Suppressor macrophage (primary cell): ENCODE data around the gene COL5A1.

ENCODE experiments used
- DNase-seq, 4 experiments: peaks; one replicate each; pipeline ENCODE4 v3.0.0-alpha.2; 2020 to 2022

COL5A1 gene

DNA sequence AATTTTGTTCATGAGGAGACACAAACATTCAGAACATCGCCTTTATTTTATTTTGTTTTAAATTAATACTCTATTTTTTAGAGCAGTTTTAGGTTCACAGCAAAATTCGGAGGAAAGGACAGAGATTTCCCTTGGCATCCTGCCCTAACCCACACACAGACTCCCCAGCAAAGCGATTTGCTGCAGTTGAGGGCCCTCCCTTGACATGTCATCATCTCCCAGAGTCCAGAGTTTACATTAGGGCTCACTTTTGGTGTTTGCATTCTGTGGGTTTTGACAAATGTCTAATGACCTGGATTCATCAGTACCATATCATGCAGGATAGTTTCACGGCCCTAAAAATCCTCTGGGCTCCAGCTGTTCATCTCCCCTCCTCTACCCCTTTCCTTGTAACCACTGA is 33.6 kb upstream of the COL5A1 start:
- DNase-seq = no peak

DNA sequence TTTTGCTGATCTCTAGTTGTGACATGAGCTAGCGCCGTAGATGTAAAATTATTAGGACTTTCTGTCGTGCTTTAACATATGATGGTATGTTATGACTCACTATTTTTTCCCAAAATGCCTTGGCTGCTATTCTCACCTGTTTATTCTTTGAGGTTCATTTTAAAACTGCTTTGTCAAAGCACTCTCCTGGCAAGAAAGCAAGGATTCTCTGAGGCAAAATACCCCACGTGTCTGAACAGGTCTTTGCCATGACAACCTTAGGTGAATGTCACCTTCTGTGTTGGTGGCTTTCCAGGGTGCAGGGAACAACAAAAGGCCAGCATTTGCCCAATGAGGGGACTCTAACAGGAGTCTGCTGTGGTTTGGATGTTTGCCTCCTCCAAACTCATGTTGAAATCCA is 30.6 kb upstream of the COL5A1 start:
- no peak for DNase-seq

DNA sequence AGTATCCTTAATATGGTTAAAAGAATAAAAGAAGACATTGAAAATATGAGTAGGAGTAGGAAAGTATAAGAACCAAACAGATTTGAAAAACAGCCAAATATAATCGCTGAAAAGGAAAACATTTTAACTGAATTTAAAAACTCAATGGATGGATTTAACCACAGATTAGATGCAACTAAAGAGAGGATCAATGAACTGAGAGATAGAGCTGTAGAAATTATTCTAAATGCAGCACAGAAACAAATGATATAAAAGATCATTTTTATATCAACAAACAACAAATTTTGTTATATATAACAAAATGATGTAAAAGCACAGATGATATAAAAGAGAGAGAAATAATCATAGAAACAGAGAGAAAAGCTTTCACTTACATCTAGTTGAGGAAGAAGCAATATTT is 29.3 kb upstream of the COL5A1 start:
- no peak for DNase-seq

DNA sequence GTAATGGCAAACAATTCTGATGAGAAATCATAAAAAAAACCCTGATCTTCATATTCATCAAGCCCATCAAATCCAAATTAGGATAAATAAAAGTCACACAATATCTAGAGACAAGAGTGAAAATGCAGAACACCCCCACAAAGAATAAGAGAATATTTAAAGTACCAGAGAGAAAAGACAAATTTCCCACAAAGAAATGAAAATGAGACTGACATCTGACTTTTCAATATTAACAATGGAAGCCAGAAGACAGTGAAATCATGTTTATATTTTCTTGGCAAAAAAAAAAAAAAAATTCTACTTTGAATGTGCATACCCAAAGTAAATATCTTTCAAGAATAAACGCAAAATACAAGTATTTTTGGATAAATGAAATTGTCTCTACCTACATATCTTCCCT is 28.9 kb upstream of the COL5A1 start:
- DNase-seq = no peak

DNA sequence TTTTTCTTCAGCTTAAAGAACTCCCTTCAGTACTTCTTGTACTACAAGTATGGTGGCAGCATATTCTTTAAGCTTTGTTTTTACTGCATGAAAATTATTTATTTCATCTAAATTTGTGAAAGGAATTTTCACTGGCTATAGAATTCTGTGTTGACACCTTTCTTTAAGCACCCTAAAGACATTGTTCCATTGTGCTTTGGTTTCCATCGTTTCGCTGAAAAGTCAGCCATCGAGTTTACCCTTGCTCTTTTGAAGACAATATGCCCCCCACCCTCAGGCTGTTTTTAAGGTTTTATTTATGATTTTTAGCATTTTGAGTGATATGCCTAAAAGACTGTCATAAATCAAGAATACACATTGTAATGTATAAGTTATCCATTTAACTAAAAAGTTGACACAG is 27.3 kb upstream of the COL5A1 start:
- no peak for DNase-seq

DNA sequence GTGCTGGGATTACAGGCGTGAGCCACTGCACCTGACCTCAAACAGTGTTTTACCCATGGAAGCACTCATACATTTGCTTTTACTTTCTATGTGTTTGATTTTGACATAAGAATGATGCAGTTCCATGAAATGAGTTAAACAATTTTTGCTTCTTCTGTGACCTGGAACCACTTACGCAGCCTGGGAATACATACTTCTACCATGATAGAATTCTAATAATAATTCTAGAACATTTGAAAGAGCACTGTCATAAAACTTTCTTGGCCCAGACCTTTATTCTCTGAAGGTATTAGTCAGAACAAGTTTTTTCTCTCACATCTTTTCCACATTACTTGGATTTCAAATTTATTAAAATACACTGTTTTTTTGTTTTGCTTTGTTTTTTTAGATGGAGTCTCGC is 25.3 kb upstream of the COL5A1 start:
- no peak for DNase-seq

DNA sequence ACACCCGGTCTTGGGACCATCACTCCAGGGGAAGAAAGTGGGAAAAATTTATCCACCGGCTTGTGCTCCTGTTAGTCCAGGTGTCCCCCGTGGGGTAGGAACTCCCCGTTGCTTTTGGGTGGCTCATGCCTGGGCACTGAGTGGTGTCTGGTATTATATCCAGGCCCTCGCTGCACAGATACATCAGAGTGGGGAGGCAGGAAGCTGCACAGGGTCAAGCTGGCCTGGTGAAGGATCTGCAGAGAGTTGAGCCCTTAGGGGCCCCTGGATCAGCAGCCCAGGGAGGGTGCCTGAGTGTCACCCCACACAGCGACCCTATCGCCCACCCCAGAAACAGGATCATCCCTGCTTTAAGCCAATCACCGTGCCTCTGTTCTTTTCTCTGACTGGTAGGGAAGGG is 24.4 kb upstream of the COL5A1 start:
- DNase-seq = no peak

DNA sequence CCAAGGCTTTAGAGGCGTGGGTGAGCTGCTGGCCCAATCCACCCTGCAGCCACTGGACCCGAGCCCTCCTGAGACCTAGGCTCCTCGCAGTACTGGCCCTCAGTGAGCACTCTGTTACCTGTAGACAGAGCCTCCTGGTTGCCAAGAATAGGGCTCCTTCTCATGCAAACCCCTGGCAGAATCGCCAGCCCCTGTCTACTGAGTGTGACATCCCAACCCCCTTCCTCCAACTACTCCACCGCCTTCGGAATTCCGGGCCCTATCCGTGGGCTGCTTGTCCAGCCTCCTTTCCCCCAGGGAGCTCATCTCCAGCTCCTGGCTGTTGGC is 23.8 kb upstream of the COL5A1 start:
- no peak for DNase-seq

DNA sequence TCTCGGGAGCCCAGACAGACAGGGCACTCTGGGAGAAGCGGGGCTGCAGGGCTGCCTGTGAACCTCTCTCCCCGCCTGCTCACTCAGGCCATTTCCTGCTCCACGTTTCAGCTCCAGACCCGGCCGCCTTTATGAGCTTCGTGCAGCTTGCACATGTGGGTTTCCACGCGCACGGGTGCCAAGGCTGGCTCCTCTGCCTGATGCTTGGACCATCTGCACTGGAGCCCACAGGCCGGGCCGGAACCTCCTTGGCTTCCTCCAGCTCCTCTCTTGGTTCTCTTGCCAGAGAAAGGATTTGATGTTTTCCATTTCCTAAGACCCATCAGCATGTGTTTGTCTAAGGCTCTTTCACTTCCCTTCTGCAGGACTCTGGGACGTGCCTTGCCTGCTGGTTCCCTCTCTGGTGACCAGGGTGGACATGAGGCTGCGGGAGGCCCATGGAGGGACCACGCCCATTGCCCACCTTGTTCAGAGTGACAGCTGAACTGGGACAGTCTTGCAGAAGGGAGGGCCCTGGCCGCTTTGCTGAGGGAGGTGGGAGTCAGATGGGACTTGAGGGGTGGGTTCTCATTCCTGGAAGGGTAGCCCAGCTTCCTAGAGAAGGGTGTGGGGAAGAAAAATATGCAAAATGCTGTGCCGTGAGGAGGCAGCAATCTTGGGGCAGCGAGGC is 23.3 kb upstream of the COL5A1 start:
- DNase-seq = peak in 1 of 4 experiments; percentile 36

DNA sequence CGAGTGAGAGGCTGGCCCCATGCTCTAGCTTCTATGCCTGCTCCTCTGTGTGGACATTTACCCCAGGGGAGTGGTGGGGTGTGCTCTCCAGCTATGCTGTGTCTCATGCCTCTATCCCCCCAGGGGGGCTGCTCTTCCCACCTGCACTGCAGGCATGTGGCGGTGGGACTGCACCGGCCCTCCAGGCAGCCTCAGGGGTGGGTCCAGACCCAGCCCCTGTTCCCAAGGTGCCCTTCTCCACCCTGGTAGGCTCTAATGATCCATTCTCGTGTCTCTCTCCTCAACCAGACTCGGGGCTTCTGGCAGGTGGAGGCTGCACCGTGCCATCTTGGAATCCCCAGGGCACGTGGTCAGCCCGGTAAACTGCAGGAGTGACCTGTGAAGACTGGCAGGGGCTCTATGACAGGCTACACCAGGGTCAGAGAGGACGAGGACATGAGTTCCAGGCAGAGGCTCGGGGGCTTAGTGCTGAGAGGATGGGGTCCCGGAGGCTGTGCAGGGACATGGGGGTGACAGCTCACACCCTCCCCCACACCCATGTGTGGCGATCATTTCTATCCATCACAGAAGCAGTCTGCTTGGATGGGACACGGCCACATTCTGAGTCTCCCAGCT is 22.7 kb upstream of the COL5A1 start:
- DNase-seq = no peak

DNA sequence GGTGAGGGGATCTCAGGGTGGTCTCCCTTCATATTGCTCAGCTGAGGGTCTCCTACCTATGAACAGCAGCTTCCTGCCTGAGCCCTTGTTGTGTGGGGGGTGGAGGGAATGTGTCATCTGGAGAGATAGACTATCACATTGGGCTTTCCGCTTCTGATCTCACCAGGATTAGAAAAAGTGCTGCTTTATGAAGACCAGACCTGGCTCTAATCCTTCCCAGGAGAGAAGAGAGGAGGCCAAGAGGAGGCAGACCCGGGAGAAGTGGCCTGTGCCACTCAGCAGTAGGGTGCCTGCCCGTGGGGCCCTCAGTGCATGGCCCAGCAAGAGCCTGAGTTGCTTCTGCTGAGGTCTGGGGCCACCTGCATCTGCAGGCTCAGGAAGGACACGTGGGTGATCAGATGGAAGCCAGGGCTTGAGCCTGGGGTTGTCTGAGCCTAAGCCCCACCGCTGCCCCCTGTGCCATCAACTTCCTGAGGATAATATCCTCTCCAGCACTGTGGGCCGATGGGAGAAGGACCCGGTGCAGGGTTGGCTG is 22.1 kb upstream of the COL5A1 start:
- DNase-seq = no peak

DNA sequence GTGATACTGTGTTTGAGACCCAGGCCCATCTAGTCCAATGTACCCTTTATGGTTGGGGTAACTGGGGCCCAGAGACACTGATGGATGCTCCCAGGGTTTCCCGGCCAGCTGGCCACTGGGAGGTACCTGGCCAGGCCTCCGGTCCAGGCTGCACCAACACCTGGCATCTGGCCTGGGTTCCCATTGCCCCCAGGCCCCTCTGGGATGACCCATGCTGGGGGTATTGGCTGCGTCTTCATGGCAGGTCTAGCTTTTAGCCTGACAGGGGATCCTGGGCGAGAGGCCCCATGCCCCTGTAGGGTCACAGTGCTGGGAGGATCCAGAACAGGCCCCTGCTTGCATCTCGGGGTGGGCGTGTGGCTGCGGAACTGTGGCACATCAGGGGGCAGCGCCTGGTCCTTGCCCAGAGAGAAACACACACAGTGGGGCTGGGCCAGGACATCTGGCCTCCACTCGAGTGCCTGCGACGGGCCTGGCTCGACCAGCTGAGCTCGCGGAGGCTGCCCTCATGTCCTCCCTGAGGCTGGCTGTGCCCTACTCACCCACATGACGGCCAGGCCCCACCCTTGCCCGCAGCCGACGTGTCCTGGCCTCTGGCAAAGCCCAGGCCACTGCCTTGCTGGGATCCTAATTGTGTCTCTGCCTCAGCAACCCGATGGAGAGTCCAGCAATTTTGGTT is 21.5 kb upstream of the COL5A1 start:
- DNase-seq = no peak

DNA sequence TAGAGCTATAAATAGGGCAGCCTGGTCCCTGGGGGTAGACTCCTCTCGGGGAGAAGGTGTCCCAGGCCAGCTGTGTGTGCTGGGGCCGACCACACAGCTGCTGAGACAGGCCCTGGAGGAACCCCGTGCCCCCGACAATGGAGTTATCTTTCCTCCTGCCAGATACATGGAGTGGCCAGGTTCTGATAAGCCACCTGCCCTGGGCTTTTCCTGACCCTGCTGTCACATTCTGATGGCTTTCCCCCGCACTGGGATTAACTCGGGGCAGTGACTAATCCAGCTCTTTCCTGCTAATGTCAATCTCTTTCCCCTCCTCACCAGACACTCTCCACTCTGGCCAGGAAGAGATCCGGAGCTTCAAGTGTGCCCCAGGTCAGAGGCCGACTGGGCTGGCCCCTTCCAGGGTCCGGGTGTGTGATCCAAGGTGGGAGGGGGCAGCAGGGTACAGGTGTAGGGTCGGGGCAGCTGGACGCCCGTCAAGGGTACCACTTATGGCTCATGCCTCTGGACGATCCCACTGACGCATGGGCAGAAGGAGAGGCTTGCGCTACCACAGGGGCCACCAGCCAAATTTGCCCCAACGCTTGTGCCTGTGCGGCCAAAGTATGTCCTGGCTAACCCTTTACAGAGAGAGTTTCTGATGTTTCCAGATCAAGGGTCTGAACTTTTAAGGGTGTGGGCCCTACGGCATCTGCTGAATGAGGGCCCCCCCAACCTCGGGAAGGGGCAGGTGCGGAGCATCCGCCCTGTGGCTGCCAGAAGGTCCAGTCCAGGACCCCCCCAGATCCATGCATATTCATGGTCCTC is 20.6 kb upstream of the COL5A1 start:
- DNase-seq = no peak

DNA sequence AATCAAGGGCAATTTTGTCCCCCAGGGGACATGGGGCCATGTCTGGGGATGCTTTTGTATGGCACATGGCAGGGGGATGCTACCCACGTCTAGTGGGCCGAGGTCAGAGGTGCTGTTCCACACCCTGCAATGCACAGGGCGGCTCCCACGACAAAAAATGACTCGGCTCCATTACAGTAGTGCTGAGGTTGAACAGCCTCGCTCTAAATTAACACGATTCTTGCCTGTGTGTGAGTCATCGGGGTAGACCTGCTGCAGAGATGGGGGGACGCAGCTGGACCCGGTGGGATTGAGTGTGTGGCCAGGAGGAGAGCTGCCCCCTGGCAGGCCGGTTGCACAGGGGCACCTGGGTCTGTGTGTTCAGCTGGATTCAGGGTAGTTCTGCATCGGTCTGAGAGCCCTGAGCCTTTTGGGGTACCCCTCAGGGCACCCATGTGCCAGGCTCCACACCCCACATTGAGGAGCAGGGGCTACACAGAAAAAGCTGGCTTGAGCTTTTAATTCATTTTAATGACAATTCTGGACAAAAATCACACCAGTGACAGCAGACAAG is 20.0 kb upstream of the COL5A1 start:
- no peak for DNase-seq

DNA sequence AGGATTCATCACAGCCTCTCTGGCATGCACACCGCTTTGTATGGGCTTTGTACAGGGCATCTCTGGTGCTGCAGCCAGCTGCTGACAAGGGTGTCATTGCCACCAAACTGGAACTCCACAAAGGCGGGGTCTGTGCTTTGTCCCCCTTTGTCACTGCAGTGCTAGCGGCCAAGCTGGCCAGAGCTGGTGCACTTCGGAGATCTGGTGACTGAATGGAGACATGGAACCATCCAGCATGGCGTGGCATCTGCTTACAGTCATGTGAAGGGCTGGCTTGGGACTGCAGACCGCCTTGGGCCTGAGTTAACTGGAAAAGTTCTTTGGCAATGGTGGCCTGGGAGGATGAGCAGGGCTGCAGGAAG is 18.7 kb upstream of the COL5A1 start:
- DNase-seq = no peak

DNA sequence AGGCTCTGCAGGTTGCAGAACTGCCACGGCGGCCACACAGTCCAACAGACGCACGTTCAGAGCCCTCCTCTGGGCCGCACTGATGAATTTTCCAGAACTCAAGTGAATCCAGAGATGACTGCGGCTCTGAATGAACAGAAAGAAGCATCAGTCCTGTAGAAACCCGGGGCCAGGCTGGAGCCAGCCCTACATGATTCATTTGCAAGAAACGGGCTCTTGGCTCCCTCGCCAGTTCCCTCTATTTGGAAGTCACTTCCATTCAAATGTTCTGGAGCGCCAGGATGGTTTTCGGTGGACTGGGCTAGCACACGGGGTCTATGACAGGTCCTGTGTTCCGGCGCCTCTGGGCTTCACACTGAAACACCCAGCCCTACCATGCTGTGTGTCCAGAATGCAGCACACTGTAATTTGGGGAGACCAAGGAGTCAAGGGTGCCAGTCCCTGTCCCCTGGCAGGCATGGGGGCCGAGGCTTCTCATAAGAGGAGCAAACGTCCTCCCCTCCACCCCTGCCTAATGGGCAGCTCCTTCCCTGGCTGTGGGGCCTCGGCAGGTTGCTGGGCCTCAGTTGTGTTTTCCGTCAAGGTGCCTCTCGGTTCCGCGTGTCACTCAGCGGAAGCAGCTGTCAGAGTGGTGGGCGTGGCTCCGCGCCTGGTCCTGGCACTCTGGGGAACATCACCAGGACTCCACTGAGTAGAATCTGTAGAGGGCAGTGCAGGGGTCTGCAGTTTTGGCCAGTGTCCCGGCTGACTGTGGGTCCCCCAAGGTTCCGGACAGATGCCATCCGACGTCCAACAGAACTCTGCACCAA is 18.1 kb upstream of the COL5A1 start:
- no peak for DNase-seq

DNA sequence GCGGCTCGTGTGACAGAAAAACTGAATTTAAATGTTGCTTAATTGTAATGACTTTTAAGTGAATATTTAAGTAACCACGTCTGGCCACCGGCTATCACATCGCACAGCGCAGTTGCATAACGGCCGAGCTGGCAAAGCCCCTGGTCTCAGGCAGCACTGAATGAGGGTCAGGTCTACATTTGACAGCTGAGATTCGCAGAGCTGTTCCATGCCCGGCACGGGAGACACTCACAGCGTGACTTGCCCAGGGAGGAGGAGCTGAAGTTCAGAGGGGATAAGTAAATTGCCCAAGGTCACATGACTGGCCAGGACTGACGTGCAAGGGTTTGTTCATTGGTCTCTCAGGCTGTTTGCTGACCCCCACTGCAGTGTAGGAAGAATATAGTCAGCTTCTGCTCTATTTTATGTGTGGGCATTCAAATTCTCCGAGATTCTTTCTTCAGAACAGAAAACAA is 17.4 kb upstream of the COL5A1 start:
- no peak for DNase-seq

DNA sequence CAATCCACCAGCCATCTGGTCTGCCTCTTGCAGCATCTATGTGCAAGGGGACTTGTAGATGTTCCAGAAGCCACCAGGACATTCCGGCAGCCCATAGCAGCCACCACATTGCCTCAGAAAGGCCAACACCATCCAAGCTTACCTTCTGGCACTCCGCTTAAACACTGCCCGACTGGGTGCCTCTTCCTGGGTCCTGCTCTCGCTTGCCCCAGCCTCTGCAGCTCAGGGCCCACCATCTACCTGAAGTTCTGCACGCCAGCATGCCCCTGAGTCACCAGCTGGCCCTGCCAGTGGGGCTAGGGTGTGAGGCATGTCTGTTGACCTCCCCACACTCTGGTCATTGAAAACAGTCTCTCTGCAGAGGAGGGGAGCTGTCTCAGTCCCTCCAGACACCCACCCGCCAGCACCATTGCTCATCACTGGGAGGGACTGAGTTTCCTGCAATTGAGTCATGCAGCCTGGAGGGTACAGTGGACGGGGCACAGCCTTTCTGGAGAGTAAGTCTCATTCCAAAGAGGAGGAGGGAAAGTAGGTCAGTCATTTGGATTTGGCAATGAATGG is 16.9 kb upstream of the COL5A1 start:
- no peak for DNase-seq

DNA sequence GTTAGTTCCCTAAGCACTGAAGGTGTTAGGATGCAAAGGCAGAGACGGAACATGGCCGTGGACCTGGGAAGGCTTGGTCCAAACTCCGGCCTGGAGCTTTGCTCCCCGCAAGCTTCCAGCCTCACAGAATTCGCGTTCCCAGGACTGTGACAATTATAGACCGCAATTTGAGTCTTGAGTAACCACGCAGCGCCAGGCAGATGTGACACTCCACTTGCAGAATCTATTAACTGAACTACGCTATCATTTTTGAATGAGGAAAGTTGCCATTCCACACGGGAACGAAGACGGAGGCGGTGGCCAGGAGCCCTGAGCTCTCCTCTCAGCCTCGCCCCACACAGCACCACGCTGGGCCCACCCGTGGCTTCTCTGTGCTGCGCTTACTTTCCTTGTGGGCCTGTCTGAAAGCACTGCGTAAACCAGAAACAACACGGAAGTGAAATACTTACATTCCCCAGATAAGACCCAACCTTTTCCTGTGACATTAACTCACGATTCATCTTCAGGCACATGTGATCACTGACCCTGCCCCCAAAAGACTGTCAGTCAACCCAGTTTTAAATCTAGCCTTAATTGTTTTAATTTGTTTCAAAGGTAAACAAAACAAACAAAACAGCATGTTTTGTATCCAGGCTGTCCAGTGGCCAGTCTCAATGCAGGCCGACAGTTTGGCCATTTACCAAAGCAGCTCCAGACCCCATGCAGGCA is 16.1 kb upstream of the COL5A1 start:
- no peak for DNase-seq

DNA sequence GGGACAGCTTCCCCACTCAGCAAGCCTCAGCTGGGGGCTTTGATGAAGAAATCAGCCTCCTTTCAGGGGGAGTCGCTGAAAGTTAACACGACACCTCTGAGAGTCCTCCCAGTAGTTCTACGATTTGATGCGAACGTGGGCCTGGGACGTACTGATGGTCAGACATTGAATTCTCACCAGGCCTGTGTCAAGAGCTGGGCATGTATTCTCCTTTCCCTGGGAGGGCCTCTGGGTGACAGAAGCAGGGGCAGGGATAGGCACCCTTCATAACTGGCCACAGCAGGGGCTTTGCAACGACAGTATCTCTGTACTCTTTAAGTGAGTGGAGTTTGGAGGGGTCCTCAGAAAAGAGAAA is 15.6 kb upstream of the COL5A1 start:
- no peak for DNase-seq
